ENCODE data around the gene LAX1. TPM values are rescaled to one million over a fixed set of nuclear protein-coding genes. Genes with fewer than 3 reads are reported as not detected.
"Not testable (repeated sequence)": the region's sequence is repeated elsewhere in the genome, so short reads cannot be mapped to it uniquely, and the experiment has no call there.

LAX1 gene
- polyA plus RNA-seq, 3 donors = 0.14 to 0.90 (median 0.24) TPM

- H3K27ac ChIP-seq (ENCODE audit: low read depth, low read length) = no peak overlapping the region
- WGBS, 3 donors = 95 to 100% (median 100%) methylated on average over 1 of the region's 1 CpG
Observed at GRCh38 chr1:203763505-203763904, 1.5 kb upstream of the LAX1 start.

GRCh38 chr1:203764105-203765028, 616 bp upstream of the LAX1 start:
- no peak overlapping the region for H3K27ac ChIP-seq (ENCODE audit: low read depth, low read length)
- WGBS, 3 donors = 65 to 87% (median 86%) methylated on average over 3 of the region's 3 CpGs

- H3K27ac ChIP-seq (ENCODE audit: low read depth, low read length) = no peak overlapping the region
- WGBS, 3 donors = 76 to 88% (median 84%) methylated on average over 6 of the region's 6 CpGs
Observed at GRCh38 chr1:203768256-203768655, 3.3 kb downstream of the LAX1 start.

- H3K27ac ChIP-seq (ENCODE audit: low read depth, low read length) = no peak overlapping the region
- 31 to 38% (median 38%) methylated on average over 15 of the region's 15 CpGs for WGBS, 3 donors
Observed at GRCh38 chr1:203769505-203770343, 4.7 kb downstream of the LAX1 start.

GRCh38 chr1:203771901-203772301, 6.9 kb downstream of the LAX1 start:
- no peak overlapping the region for H3K27ac ChIP-seq (ENCODE audit: low read depth, low read length)
- 57 to 74% (median 72%) methylated on average over 7 of the region's 7 CpGs for WGBS, 3 donors

GRCh38 chr1:203772836-203773235, 7.9 kb downstream of the LAX1 start:
- 88 to 100% (median 93%) methylated on average over 1 of the region's 1 CpG for WGBS, 3 donors
- H3K27ac ChIP-seq (ENCODE audit: low read depth, low read length) = no peak overlapping the region

- H3K27ac ChIP-seq (ENCODE audit: low read depth, low read length) = no peak overlapping the region
- WGBS, 3 donors = 57 to 71% (median 70%) methylated on average over 4 of the region's 4 CpGs
Observed at GRCh38 chr1:203776636-203777035, 11.7 kb downstream of the LAX1 start.

- no peak overlapping the region for H3K27ac ChIP-seq (ENCODE audit: low read depth, low read length)
- WGBS, 3 donors = 57 to 70% (median 62%) methylated on average over 3 of the region's 3 CpGs
Observed at GRCh38 chr1:203777596-203777995, 12.6 kb downstream of the LAX1 start.

GRCh38 chr1:203778146-203778545, 13.2 kb downstream of the LAX1 start:
- no peak overlapping the region for H3K27ac ChIP-seq (ENCODE audit: low read depth, low read length)
- WGBS, 3 donors = 46 to 78% (median 49%) methylated on average over 3 of the region's 3 CpGs

- 76 to 95% (median 94%) methylated on average over 4 of the region's 4 CpGs for WGBS, 3 donors
- no peak overlapping the region for H3K27ac ChIP-seq (ENCODE audit: low read depth, low read length)
Observed at GRCh38 chr1:203778789-203779188, 13.8 kb downstream of the LAX1 start.

- no peak overlapping the region for H3K27ac ChIP-seq (ENCODE audit: low read depth, low read length)
- 92 to 95% (median 94%) methylated on average over 7 of the region's 7 CpGs for WGBS, 3 donors
Observed at GRCh38 chr1:203781962-203782361, 17.0 kb downstream of the LAX1 start.

- WGBS, 3 donors = 70 to 85% (median 83%) methylated on average over 3 of the region's 3 CpGs
- H3K27ac ChIP-seq (ENCODE audit: low read depth, low read length) = no peak overlapping the region
Observed at GRCh38 chr1:203789966-203790365, 25.0 kb downstream of the LAX1 start.

- 64 to 85% (median 85%) methylated on average over 3 of the region's 3 CpGs for WGBS, 3 donors
- H3K27ac ChIP-seq (ENCODE audit: low read depth, low read length) = no peak overlapping the region
Observed at GRCh38 chr1:203791498-203791897, 26.5 kb downstream of the LAX1 start.

- no peak overlapping the region for H3K27ac ChIP-seq (ENCODE audit: low read depth, low read length)
- 95 to 96% (median 96%) methylated on average over 2 of the region's 2 CpGs for WGBS, 3 donors
Observed at GRCh38 chr1:203792486-203792885, 27.5 kb downstream of the LAX1 start.

- H3K27ac ChIP-seq (ENCODE audit: low read depth, low read length) = not testable (repeated sequence)
- WGBS, 3 donors = 96 to 98% (median 97%) methylated on average over 7 of the region's 7 CpGs
Observed at GRCh38 chr1:203793561-203793960, 28.6 kb downstream of the LAX1 start.

- no peak overlapping the region for H3K27ac ChIP-seq (ENCODE audit: low read depth, low read length)
- WGBS, 3 donors = 69 to 77% (median 71%) methylated on average over 19 of the region's 19 CpGs
Observed at GRCh38 chr1:203794764-203795440, 29.9 kb downstream of the LAX1 start.

GRCh38 chr1:203795441-203796235, 30.7 kb downstream of the LAX1 start, which contains the start of the genes ZBED6 and ZC3H11A:
Gene ZBED6, plus strand, starts transcription at chr1:203795623. Its CDS starts 1,900 bp downstream, at chr1:203797523.
Gene ZC3H11A, plus strand, starts transcription at chr1:203795623. Its CDS starts 21,448 bp downstream, at chr1:203817071.
- H3K27ac ChIP-seq (ENCODE audit: low read depth, low read length) = peak within 1 kb of the TSS; percentile 52
- 0 to 1% (median 1%) methylated on average over 51 to 59 of the region's 59 CpGs for WGBS, 3 donors

GRCh38 chr1:203796236-203796605, 31.2 kb downstream of the LAX1 start:
- H3K27ac ChIP-seq (ENCODE audit: low read depth, low read length) = peak overlapping the region; percentile 52
- 0 to 1% (median 0%) methylated on average over 12 of the region's 12 CpGs for WGBS, 3 donors
